ENCODE results near the gene DNAH8. TPM values are rescaled to one million over a fixed set of nuclear protein-coding genes. Genes with fewer than 3 reads are reported as not detected.

DNAH8 gene, protein sequence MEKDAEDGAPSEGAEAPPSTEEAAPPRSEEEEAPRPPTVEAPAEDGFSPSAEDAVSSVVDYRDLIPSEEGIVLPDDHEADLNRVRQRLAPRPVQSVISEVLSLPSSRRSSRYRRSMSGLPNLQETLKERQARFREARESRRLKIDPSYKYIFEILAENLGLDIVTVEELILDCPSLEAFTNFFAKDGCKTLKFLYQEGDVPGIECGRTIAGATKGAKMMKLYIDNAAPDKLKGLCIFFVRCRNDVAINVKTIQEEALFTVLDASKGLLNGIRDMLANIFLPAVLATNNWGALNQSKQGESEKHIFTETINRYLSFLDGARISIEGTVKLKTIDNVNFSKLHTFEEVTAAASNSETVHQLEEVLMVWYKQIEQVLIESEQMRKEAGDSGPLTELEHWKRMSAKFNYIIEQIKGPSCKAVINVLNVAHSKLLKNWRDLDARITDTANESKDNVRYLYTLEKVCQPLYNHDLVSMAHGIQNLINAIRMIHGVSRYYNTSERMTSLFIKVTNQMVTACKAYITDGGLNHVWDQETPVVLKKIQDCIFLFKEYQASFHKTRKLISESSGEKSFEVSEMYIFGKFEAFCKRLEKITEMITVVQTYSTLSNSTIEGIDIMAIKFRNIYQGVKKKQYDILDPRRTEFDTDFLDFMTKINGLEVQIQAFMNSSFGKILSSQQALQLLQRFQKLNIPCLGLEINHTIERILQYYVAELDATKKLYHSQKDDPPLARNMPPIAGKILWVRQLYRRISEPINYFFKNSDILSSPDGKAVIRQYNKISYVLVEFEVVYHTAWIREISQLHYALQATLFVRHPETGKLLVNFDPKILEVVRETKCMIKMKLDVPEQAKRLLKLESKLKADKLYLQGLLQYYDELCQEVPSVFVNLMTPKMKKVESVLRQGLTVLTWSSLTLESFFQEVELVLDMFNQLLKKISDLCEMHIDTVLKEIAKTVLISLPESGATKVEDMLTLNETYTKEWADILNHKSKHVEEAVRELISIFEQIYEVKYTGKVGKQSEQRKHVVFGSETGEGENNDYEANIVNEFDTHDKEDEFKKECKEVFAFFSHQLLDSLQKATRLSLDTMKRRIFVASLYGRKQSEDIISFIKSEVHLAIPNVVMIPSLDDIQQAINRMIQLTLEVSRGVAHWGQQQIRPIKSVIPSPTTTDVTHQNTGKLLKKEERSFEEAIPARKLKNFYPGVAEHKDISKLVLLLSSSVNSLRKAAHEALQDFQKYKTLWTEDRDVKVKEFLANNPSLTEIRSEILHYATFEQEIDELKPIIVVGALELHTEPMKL (N-terminal part only)
- under 1 TPM; 0.04 TPM for total RNA-seq

DNA sequence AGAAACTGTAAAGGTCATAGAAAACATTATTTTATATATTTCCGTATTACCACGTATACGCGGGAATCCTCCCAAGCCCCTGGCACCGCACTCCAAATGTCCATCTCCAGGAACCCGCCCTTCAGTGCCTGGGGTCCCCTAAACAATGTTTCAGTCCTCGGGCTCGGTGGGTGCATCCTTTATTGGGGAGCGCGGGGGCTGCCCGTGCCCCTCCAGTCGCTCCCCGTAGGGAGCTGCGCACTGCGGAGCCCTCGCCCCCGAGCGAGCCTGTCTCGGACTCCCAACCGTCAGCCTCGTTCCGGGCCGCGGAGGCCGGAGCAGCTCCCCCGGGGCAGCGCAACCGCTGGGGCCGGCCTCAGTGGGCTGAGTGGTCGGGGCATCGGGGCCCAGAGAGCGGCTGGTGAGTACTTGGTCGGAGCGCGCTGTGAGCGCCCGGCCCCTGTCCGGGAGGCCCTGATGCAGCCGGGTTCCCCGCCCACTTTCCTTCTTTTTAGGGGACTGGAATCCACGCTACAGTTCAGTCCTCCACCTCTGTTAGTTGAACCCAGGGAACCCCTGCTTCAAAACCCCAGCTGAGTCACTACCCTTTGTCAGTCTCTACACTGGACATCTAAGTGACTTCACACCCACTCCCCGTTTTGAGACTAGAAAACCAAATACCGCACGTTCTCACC, at the start of gene DNAH8:
TSS of gene DNAH8 (plus strand) at position 296 of the 674 bp plus-strand sequence. CDS start 7,499 bp downstream, outside the sequence.
- CTCF ChIA-PET, result interaction anchor here (1.6 kb wide), 1 partner anchor 15 kb away, joined by 5 read pairs; no protein-coding TSS in a partner anchor
- POLR2A ChIA-PET, result interaction anchor here (0.7 to 2.9 kb wide), 2 partner anchors 12 to 892 kb away, joined by 3 to 24 read pairs; partner anchors contain the start of gene GLO1

DNA sequence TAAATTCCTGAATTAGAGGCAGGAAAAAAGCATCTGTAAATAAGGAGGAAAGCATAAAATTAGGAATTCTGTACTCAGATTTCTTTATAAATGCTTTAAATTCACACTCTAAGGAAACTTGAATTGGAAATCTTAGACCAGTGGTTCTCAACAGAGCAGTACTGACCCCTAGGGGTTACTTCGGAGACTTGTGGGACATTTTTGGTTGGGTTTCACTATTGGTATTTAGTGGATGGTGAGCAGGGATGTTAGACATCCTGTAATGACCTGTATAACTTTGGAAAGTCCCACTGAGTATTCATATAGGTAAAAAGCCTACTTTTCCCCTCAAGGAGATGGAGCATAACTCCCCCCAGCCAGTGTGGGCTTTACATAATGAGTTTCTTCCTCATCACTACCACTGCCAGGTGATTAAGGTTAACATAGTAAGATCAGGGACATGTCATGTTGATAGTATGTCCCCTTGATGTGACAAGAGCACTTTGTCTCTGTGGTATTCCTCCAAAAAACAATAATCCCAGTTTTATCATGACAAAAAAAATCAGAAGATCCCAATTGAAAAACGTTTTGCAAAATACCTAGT, 43.1 kb upstream of the DNAH8 start:
- CTCF ChIA-PET, result interaction anchor here (1.0 kb wide), 1 partner anchor 15 kb away, joined by 3 read pairs; no protein-coding TSS in a partner anchor
- POLR2A ChIA-PET, result no interaction called here

DNA sequence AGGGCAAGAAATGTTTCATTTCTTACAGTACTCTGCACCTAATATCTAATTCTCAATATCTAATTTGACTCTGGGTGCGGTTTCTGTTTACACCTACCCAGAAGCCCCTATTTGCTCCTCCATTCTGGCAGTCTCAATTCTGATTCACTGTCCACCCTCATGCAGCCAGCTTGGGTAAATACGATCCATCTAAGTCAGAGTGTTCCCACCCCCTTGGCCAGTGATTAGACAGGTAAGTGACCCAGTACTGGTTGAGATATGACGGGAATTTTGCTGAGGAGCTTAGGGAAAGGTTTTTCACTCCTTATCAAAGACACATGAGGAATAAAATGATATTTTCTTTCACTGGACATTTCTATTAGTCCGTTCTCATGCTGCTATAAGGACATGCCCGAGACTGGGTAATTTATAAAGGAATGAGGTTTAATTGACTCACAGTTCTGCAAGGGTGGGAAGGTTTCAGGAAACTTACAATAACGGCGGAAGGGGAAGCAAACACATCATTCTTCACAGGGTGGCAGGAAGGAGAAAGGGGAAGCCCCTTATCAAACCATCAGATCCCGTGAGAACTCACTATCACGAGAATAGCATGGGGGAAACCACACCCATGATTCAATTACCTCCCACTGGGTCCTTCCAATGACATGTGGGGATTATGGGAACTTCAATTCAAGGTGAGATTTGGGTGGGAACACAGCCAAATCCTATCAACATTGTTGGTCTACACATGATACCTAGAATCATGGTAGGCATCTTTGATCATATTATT, 41.5 kb upstream of the DNAH8 start:
- POLR2A ChIA-PET, result no interaction called here
- CTCF ChIA-PET, result no interaction called here

DNA sequence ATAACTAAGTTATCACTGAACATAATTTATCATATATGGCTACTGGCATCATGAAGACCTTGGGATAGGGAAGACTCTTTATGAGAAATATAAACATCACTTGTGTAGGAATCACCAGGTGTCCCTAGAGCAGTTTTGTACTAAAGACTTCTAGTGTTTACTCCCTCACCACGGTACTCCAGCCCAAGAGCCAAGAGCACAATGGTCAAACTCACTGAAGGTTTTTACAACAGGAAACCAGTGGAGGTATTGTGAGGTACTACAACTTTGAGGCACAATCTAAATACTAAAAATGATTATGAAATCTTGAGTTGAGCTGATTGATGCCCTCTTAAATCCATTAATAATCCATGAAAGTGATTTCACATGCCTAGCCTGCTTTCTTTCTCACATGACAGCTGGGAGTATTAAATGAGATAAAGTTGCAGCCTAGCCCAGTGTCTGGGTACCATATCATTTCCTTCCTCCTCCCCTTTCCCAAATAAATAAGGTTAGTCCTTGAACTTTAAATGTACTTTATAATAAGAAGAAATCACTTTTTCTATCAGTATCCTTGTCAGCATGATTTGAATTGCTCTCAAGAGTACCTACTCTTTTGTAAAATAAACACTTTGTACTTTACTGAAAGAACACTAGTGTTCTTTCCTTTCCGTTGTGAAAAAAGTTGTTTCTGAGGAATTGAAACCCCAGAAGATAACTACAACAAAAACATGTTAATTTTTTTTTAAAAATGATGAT, 38.7 kb upstream of the DNAH8 start:
- POLR2A ChIA-PET, result interaction anchor here (0.5 kb wide), 1 partner anchor 1510 kb away, joined by 3 read pairs; no protein-coding TSS in a partner anchor

DNA sequence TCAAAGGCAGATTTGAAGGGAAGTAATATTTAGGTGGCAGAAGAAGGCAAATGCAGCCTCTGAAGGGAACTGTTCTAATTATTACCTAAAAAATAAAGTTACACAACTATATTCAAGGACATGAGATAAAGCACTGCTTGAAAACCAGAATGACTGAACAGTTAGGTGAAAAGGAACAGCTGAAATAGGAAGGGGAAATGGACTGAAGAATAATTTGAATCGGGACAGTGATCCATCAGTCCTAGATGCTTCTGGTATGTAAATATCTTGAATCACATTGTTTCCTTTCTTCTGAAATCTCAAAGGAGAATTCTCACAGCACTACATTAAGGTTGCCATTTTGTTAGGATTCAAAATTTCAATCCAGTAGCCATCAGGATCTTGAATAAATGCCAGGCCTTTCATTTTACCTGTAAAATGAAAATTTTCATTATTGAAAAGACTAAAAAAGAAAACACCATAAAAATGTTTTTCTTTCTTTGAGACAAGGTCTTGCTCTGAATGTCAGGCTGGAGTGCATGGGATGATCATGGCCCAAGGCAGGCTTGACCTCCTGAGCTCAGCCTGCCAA, 38.1 kb upstream of the DNAH8 start:
- POLR2A ChIA-PET, result no interaction called here
- CTCF ChIA-PET, result no interaction called here

More for the DNA sequence above, 38.7 kb upstream of the DNAH8 start:
- CTCF ChIA-PET, result no interaction called here

DNA sequence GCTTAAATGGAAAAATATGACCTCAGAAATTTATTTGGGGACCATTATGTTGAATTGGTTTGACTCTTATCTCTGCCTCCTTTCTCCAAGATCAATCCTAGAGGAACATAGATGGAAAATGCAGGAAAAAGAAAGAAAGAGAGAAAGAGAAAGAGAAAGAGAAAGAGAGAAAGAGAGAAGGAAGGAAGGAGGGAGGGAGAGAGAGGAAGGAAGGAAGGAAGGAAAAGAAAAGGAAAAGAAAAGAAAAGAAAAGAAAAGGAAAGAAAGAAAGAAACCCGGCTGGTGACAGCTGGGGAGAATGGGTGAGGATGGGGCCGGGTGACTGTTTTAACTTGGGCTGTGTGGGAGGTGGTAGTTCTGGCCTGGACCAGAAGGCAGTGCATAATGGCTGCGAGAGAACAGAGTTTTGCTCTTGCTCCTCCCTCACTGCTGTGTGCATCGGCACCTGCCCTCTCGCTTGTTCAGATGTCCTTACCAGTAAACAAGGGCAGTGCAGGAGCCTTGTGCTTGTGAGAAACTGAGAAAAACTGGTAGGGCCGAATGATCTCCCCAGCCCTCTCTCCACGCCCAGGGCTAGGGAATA, 36.8 kb upstream of the DNAH8 start:
- ChIA-PET POLR2A (no interaction called here), CTCF (no interaction called here)

DNA sequence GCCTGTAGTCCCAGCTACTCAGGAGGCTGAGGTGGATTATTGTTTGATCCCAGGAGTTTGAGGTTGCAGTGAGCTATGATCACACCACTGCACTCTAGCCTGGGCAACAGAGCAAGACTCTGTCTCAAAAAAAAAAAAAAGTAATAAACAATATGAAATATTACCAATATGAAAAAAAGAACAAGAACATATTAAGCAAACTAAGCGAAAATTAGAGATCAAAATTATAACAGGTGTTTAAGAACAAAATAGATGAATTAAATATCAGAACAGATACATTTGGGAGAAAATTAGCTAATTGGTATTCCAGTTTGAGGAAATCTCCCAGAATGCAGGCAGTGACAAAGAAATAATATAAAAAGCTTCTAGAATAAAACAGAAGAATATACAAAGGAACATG, 35.4 kb upstream of the DNAH8 start:
- CTCF ChIA-PET, result no interaction called here
- POLR2A ChIA-PET, result no interaction called here

DNA sequence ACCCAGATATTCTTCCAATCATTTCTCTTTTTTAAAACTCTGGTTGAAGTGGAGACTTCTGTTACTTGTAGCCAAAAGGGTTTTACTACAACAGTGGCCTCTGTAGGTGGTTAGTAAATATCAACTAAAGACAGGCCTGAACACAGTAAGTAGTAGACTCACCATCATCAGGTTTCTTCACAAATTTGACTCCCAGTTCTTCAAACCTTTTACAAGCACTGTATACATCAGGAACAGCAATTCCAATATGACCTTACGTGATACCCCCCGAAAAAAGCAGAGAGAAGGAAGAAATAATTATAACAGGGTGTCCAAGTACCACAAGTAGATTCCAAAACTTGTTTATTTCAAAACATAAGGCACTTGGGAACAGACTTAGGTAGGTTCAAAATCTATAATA, 33.3 kb upstream of the DNAH8 start:
- CTCF ChIA-PET, result interaction anchor here (1.0 kb wide), 1 partner anchor 91 kb away, joined by 3 read pairs; no protein-coding TSS in a partner anchor
- POLR2A ChIA-PET, result no interaction called here

DNA sequence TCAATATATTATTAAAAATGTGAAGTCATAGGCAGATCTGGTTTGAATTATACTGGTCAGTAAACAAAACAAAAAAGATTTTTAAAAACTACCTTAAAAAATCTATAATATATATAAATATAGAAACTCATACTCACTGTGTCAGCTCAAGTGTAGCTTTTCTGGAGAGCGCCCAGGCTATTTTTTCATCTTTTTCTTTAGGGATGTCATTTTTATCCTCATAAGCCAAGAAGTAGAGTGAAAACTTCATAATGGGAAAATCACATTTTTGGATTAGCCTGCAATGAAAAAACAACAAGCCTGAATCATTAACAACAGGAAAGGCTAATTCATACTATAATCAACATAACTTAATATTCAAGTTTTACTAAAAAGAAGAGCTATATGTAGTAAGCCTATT, 30.9 kb upstream of the DNAH8 start:
- POLR2A ChIA-PET, result no interaction called here
- CTCF ChIA-PET, result no interaction called here

DNA sequence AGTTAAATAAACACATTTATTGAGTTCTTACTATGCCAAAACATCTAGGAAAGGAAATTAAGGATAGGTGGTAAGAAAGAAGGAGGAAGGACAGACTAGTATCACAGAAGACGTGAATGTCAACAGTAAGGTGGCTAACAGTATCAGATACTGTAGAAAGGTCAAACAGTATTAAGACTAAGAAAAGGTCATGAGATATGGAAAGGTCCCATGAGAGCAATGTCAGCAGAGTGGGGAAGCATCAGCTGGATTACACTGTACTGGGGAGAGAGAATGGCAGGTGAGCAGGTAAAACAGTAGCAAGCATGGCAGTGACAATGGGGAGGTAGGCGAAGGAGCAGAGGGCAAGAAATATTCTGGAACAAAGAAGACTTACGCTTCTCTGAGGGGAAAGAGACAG, 30.2 kb upstream of the DNAH8 start:
- ChIA-PET POLR2A (no interaction called here), CTCF (no interaction called here)

DNA sequence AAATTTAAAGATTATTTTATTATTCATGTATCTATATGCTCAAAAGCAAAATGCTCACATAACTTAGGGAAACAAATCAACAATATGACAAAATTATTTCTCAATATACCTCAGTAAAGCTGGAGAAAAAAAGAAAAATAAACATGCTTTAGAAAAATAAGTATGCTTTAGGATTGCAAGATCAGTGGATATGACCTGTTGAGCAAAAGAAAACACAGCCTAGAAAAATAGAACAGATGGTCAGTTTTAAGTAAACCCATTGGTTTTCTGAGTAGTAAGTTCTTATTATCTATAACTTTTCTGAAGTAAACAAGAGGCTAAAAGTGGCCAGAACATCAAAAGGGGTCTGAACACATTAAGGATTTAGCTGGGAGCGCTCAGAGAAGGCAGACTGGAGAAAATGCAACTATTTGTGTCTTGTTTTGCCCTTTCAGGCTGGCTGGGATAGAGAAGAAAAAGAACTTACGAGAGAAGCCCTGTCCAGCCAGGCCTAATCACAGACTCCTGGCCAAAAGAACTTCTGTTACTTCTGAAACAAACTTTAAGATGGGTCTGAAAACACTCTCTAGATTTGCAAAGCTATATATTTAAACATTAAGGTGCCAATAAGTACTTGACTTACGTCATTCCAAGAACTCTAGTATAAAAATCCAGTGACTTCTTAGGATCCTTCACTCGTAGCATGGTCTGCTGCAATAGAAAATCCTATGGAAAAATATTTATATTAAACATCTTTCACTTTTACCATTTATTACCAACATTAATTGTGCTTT, 28.7 kb upstream of the DNAH8 start:
- POLR2A ChIA-PET, result interaction anchor here (1.2 kb wide), 1 partner anchor 16 kb away, joined by 3 read pairs; the partner anchor contains the start of gene GLO1
- CTCF ChIA-PET, result no interaction called here

DNA sequence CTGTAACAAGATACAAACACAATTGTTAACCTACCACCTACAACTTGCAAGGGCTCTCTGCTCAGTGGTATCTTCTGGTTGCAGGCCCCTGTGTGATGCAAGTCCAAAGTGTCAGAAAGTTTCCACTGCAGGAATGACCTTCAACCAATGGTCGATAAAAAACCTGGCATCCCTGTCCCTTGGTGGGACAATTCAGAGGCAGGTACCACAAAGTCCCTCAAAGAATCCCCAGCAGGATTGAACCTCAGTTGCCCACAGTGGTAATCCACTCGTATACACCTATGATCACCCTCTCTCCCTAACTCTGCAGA, 28.1 kb upstream of the DNAH8 start:
- ChIA-PET CTCF (no interaction called here), POLR2A (interaction anchor here (1.2 kb wide), 1 partner anchor 16 kb away, joined by 3 read pairs; the partner anchor contains the start of gene GLO1)

DNA sequence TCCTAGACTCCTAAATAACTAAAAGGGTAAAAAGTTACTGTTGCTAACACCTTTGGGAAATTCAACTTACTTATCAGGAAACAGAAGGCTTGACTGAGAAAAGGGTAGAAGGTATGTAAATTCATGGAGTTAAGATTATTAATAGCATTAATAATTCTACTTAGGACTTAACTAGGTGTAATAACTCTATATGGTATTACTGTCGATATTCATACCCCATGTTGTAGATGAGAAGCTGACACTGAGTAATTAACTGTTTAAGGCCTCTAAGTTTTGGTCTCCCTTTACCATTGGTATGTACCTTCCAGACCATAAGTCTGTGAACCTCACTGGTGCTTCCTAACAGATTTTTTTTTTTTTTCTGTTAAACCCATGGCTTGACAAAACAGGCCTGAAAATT, 27.6 kb upstream of the DNAH8 start:
- CTCF ChIA-PET, result interaction anchor here (1.6 kb wide), 1 partner anchor 18 kb away, joined by 3 read pairs; no protein-coding TSS in a partner anchor
- POLR2A ChIA-PET, result no interaction called here

DNA sequence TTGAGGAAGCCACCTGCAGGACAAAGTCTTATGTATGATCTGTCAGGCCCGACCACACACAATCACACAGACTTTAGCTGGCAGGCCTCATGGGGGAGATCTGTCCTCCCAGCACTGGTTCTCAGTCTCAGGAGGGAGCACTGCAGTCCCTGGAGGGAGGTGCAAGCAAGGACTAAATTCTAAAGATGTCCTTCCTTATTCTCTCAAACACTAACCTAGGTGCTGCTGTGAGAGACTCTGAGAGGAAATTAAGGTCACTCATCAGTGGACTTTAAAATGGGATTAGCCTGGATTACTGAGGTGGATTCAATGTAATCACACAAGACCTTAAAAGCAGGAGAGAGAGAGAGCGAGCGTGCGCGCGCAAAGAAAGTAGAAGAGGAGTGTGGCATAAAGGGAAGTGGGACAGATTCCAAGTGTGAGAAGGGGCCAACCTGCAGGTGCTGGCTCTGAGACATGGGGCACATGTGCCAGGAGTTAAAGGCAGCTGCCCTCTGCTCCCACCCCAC, 26.5 kb upstream of the DNAH8 start:
- CTCF ChIA-PET, result interaction anchor here (1.5 to 1.6 kb wide), 2 partner anchors 17 to 33 kb away, joined by 3 read pairs; no protein-coding TSS in a partner anchor
- POLR2A ChIA-PET, result no interaction called here

DNA sequence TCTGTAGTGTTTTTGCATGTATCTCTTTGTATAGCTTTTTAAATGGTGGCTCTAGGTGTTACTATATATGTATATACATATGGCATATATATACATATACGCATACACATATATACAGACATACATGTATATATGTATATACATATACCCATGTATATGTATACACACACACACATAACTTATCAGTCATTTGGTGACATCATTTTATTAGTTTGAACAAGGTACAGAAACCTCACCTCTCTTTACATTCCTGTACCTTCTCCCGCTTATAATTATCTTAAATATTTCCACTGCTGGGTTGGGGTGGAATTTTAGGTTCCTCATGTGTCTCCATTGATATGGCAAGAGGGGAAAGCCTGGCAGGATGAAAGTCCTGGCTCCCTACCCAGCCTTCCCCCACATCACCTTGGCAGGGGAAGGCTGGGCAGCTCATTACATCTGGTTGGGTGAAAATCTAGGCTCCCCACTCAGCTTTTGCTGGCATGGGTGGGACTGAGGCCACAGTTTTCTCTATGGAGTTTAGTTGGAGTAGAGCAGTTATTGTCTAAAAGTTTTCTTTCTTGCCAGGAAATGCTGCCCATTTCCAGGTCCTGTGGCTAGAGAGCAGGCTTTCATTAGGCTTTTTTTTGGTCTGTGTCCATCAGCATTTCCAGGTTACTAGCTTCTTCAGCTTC, 19.7 kb upstream of the DNAH8 start:
- ChIA-PET CTCF (no interaction called here), POLR2A (no interaction called here)

Measured in activated CD8-positive, alpha-beta memory T cell treated with anti-CD3 and anti-CD28 coated beads for 36 hours (primary cell).